ENCODE measurements around the gene AGBL1. TPM values are rescaled to one million over a fixed set of nuclear protein-coding genes. Genes with fewer than 3 reads are reported as not detected.

AGBL1 gene
- total and polyA plus RNA-seq, 4 donors: not detected

- DNase-seq (ENCODE audit: low spot score): no peak
- H3K9me3 ChIP-seq (ENCODE audit: control insufficient read depth in 4 of 4, low read length in 3 of 4): peaks cover 0 to 3% (median 0%) of the 10 kb centered on the region in 4 donors
- TF ChIP-seq RAD21 (IDR thresholded peaks at IDR 0.05): no peak
- no peaks in the 10 kb centered on the region for H3K27me3 ChIP-seq (ENCODE audit: control insufficient read depth in 4 of 4, insufficient read depth in 4 of 4, low read length in 3 of 4)
- WGBS: 80% methylated on average over 3 of the region's 3 CpGs
- H3K4me1 ChIP-seq (ENCODE audit: control insufficient read depth in 4 of 4, insufficient read depth in 4 of 4, low read length in 3 of 4): no peaks in the 10 kb centered on the region
- no peak overlapping the region for H3K9ac ChIP-seq (ENCODE audit: low read depth in 1 of 2, low read length in 2 of 2)
- no peak overlapping the region for H3K27ac ChIP-seq (ENCODE audit: low read depth in 1 of 2, low read length in 2 of 2)
- no peak overlapping the region for H3K4me3 ChIP-seq (ENCODE audit: low read depth in 1 of 3, low read length in 3 of 3)
- H3K36me3 ChIP-seq (ENCODE audit: control insufficient read depth in 4 of 4, insufficient read depth in 3 of 4, low read depth in 1 of 4, low read length in 3 of 4): no peaks in the 10 kb centered on the region
These were observed 47.9 kb downstream of the AGBL1 start for GRCh38 chr15:86127547-86127946.

- no peak for DNase-seq (ENCODE audit: low spot score)
- H3K4me1 ChIP-seq (ENCODE audit: control insufficient read depth in 4 of 4, insufficient read depth in 4 of 4, low read length in 3 of 4): no peaks in the 10 kb centered on the region
- WGBS: 63% methylated on average over 6 of the region's 6 CpGs
These were observed 55.4 kb downstream of the AGBL1 start for GRCh38 chr15:86135041-86135440.

GRCh38 chr15:86136861-86137260 lies 57.2 kb downstream of the AGBL1 start:
- 76% methylated on average over 2 of the region's 2 CpGs for WGBS
- DNase-seq (ENCODE audit: low spot score): no peak
- TF ChIP-seq ZBTB33 (IDR thresholded peaks at IDR 0.05) (no peak), JUND (IDR thresholded peaks at IDR 0.05) (no peak), HNF4A (conservative IDR thresholded peaks at IDR 0.05) (no peak), RAD21 (IDR thresholded peaks at IDR 0.05) (no peak), REST (IDR thresholded peaks at IDR 0.05) (no peak), NR2F2 (IDR thresholded peaks at IDR 0.05) (no peak), FOXA2 (IDR thresholded peaks at IDR 0.05) (no peak), HNF4G (IDR thresholded peaks at IDR 0.05) (no peak), FOXA1 (IDR thresholded peaks at IDR 0.05) (no peak), MAX (IDR thresholded peaks at IDR 0.05) (no peak), SP1 (IDR thresholded peaks at IDR 0.05) (no peak)
- Histone ChIP-seq H3K36me3 (ENCODE audit: control insufficient read depth in 4 of 4, insufficient read depth in 3 of 4, low read depth in 1 of 4, low read length in 3 of 4) (no peaks in the 10 kb centered on the region), H3K4me3 (ENCODE audit: low read depth in 1 of 3, low read length in 3 of 3) (no peak overlapping the region), H3K9me3 (ENCODE audit: control insufficient read depth in 4 of 4, low read length in 3 of 4) (no peaks in the 10 kb centered on the region), H3K4me1 (ENCODE audit: control insufficient read depth in 4 of 4, insufficient read depth in 4 of 4, low read length in 3 of 4) (no peaks in the 10 kb centered on the region), H3K27ac (ENCODE audit: low read depth in 1 of 2, low read length in 2 of 2) (no peak overlapping the region), H3K27me3 (ENCODE audit: control insufficient read depth in 4 of 4, insufficient read depth in 4 of 4, low read length in 3 of 4) (peaks cover 0 to 5% (median 0%) of the 10 kb centered on the region in 4 donors), H3K9ac (ENCODE audit: low read depth in 1 of 2, low read length in 2 of 2) (no peak overlapping the region)

More at GRCh38 chr15:86135041-86135440, 55.4 kb downstream of the AGBL1 start:
- Histone ChIP-seq H3K36me3 (ENCODE audit: control insufficient read depth in 4 of 4, insufficient read depth in 3 of 4, low read depth in 1 of 4, low read length in 3 of 4) (no peaks in the 10 kb centered on the region), H3K9me3 (ENCODE audit: control insufficient read depth in 4 of 4, low read length in 3 of 4) (no peaks in the 10 kb centered on the region), H3K27ac (ENCODE audit: low read depth in 1 of 2, low read length in 2 of 2) (no peak overlapping the region), H3K4me3 (ENCODE audit: low read depth in 1 of 3, low read length in 3 of 3) (no peak overlapping the region), H3K9ac (ENCODE audit: low read depth in 1 of 2, low read length in 2 of 2) (no peak overlapping the region), H3K27me3 (ENCODE audit: control insufficient read depth in 4 of 4, insufficient read depth in 4 of 4, low read length in 3 of 4) (peaks cover 0 to 3% (median 0%) of the 10 kb centered on the region in 4 donors)
- TF ChIP-seq REST (IDR thresholded peaks at IDR 0.05) (no peak), ATF3 (IDR thresholded peaks at IDR 0.05) (no peak), NR2F2 (IDR thresholded peaks at IDR 0.05) (no peak), MAX (IDR thresholded peaks at IDR 0.05) (no peak)
